Glomerular visceral epithelial cell (primary cell): ENCODE results near the gene ODF2.

Experiments used
- DNase-seq: peaks from one replicate; pipeline ENCODE4 v3.0.0-alpha.2; 2016; ENCODE audit errors: extremely low spot score

The ODF2 gene

GRCh38 chr9:128528445-128529160, 72.8 kb downstream of the ODF2 start:
- DNase-seq, result no peak

DNA sequence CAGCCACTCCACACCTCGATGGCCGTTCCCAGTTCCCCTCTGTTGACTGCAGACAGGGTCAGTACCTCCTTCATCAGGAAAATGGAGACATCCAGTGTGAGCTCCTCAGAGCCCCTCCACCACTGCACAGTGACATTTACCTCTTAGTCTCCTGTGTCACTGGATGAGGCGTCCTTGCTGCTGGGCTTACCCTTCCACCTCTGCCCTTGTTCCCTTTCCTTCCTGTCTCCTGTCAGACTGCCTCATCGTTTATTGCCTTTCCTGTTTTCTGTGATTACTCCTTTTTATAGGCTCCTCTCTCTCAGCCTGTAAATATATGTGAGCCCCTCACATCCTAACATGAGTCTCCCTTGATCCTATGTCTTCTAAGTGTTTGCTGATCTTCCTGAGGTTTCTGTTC, 73.4 kb downstream of the ODF2 start:
- DNase-seq, result no peak

DNA sequence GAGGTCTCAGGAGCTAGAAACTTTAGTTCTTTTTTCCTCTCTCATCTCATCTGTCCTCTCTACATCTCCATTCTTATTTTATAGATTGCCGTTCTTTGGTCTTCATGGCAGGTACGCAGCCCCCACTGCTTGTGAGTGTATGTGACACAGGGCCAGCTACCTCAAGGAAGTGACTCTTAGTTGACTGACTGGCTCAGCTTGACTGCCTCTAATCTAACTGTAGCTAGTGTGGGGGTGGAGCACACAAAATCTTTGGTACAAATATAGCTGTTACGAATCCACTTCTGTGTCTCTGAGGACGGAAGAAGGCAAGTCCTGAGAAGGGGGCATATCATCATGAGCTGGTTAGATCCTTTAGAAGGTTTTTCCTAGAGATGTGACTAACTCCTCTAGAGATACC, 76.8 kb downstream of the ODF2 start:
- no peak for DNase-seq

GRCh38 chr9:128540634-128541360, 85.0 kb downstream of the ODF2 start:
- DNase-seq, result no peak

DNA sequence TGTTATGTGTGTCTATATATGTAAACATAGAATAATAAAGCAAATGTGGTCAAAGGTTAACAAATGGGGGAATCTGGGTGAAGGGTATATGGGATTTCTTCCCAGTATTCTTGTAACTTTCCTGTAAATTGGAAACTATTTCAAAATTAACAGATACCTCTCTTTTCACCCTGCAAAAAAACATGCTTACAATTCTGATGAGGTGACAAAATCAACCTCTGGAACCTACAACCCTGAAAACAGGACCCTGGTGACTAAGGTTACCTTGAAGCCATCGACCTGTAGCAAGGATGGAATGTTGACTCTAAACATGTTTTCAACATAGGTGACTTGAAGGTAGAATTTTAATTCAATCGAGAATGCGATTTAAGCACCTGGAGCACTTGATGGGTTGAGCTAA, 90.7 kb downstream of the ODF2 start:
- no peak for DNase-seq

DNA sequence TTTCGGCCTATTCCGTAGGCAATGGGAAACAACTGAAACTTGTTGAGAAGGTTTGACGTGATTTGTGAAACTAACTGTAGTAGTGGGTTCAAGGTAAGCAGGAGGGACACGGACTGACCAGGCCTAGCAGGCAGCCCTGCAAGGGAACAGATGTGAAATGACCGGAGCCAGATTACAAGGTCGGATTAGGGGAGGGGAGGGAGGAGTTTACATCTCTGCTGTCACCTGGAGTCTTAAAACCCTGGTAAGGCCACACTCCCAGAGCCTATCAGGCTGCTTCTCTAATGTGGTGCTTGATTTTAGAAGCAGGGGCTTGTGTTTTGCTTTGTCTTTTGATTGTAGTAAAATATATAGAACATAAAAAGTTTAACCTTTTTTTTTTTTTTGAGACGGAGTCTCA, 93.1 kb downstream of the ODF2 start:
- DNase-seq, result no peak

GRCh38 chr9:128550226-128550625, 94.4 kb downstream of the ODF2 start:
- no peak for DNase-seq
